Measurements from ENCODE around the gene RAP1GAP.

- TF ChIP-seq CTCF (IDR thresholded peaks at IDR 0.05; ENCODE audit: poor library complexity, severe bottlenecking): no peak
- no peak for TF ChIP-seq EZH2 (IDR thresholded peaks at IDR 0.05; ENCODE audit: borderline replicate concordance, insufficient read depth, low read length, poor library complexity, severe bottlenecking)
- no peak for TF ChIP-seq POLR2AphosphoS5 (IDR thresholded peaks at IDR 0.05)
- no peak for TF ChIP-seq RAD21 (conservative IDR thresholded peaks at IDR 0.05)
- no peak for TF ChIP-seq EP300 (conservative IDR thresholded peaks at IDR 0.05; ENCODE audit: poor library complexity, severe bottlenecking)
- TF ChIP-seq REST (IDR thresholded peaks at IDR 0.05; ENCODE audit: borderline replicate concordance): no peak
Measured at GRCh38 chr1:21601278-21602048, 67.7 kb downstream of the RAP1GAP start.

All from neural cell (in vitro differentiated cells).